ENCODE results near the gene SLU7.

- TF ChIP-seq CTCF (IDR thresholded peaks at IDR 0.05 in 2 of 3, conservative IDR thresholded peaks at IDR 0.05 in 1 of 3; ENCODE audit: borderline replicate concordance in 1 of 3, insufficient read depth in 1 of 3, low read depth in 2 of 3, low read length in 2 of 3) = no peak
- no peak for TF ChIP-seq YY1 (IDR thresholded peaks at IDR 0.05; ENCODE audit: extremely low read depth, insufficient replicate concordance, low read depth, low read length)
- TF ChIP-seq EZH2 (IDR thresholded peaks at IDR 0.05) = no peak
- TF ChIP-seq ELF1 (IDR thresholded peaks at IDR 0.05; ENCODE audit: borderline replicate concordance, low read depth) = no peak
- no peak for TF ChIP-seq SRF (IDR thresholded peaks at IDR 0.05; ENCODE audit: low read depth)
- TF ChIP-seq POLR2AphosphoS5 (IDR thresholded peaks at IDR 0.05; ENCODE audit: low read depth, low read length) = no peak
- TF ChIP-seq POLR2A (IDR thresholded peaks at IDR 0.05; ENCODE audit: borderline replicate concordance, extremely low read depth, insufficient read depth, insufficient read length) = no peak
- TF ChIP-seq REST (IDR thresholded peaks at IDR 0.05; ENCODE audit: low read depth) = no peak
- no peak for TF ChIP-seq RAD21 (IDR thresholded peaks at IDR 0.05; ENCODE audit: low read depth)
Observed at GRCh38 chr5:160398806-160399205, 20.1 kb downstream of the SLU7 start.
